HepG2 (cell line): ENCODE results near the gene GLIS2. TPM values are rescaled to one million over a fixed set of nuclear protein-coding genes. Genes with fewer than 3 reads are reported as not detected.

Source experiments
- AFF4 ChIP-seq: sonication (generic); formaldehyde crosslinking; IDR thresholded peaks from 2 replicates; pipeline ENCODE4 v1.4.0; 2020; ENCODE audit warnings: missing genetic modification reagents
- BRF2 ChIP-seq: sonication (generic); formaldehyde crosslinking; IDR thresholded peaks from 2 replicates; pipeline ENCODE4 v1.8.1; 2022; ENCODE audit warnings: mild to moderate bottlenecking, missing genetic modification reagents
- FOXK1 ChIP-seq: sonication (generic); formaldehyde crosslinking; IDR thresholded peaks from 2 replicates; pipeline ENCODE4 v1.4.0; 2020; ENCODE audit warnings: low read depth, missing genetic modification reagents, borderline replicate concordance
- HNRNPLL ChIP-seq: fragments of 200-400 bp; formaldehyde crosslinking; IDR thresholded peaks from 2 replicates; pipeline ENCODE4 v1.6.1; 2017; ENCODE audit warnings: mild to moderate bottlenecking, low read depth, low read length; ENCODE audit not compliant: poor library complexity, severe bottlenecking
- ISX ChIP-seq: sonication (generic); formaldehyde crosslinking; conservative IDR thresholded peaks from 2 replicates; pipeline ENCODE4 v1.5.0; 2020; ENCODE audit warnings: missing genetic modification reagents
- KLF12 ChIP-seq: sonication (generic); formaldehyde crosslinking; IDR thresholded peaks from 2 replicates; pipeline ENCODE4 v1.4.0; 2020; ENCODE audit warnings: missing genetic modification reagents, borderline replicate concordance
- ONECUT2 ChIP-seq: sonication (generic); formaldehyde crosslinking; IDR thresholded peaks from 2 replicates; pipeline ENCODE4 v1.4.0; 2020; ENCODE audit warnings: missing genetic modification reagents
- SMAD3 ChIP-seq: sonication (generic); formaldehyde crosslinking; IDR thresholded peaks from 2 replicates; pipeline ENCODE4 v1.4.0; 2020; ENCODE audit warnings: missing genetic modification reagents
- STAG1 ChIP-seq: sonication (generic); formaldehyde crosslinking; IDR thresholded peaks from 2 replicates; pipeline ENCODE4 v1.4.0; 2020; ENCODE audit warnings: missing genetic modification reagents
- YY1 ChIP-seq: IDR thresholded peaks from 2 replicates; pipeline ENCODE4 v1.6.1; 2011; ENCODE audit warnings: low read length, low read depth, moderate library complexity, mild to moderate bottlenecking; ENCODE audit not compliant: insufficient read depth, insufficient replicate concordance
- ZBTB44 ChIP-seq: sonication (generic); formaldehyde crosslinking; IDR thresholded peaks from 2 replicates; pipeline ENCODE4 v1.4.0; 2020; ENCODE audit warnings: missing genetic modification reagents
- ZBTB7B ChIP-seq: sonication (generic); formaldehyde crosslinking; IDR thresholded peaks from 2 replicates; pipeline ENCODE4 v1.4.0; 2020; ENCODE audit warnings: missing genetic modification reagents
- ZNF101 ChIP-seq: sonication (generic); formaldehyde crosslinking; IDR thresholded peaks from 2 replicates; pipeline ENCODE4 v1.4.0; 2020; ENCODE audit warnings: mild to moderate bottlenecking, low read depth, missing genetic modification reagents, borderline replicate concordance
- ZNF264 ChIP-seq: sonication (generic); formaldehyde crosslinking; IDR thresholded peaks from 2 replicates; pipeline ENCODE4 v1.4.0; 2020; ENCODE audit warnings: missing genetic modification reagents
- ZNF574 ChIP-seq: sonication (generic); formaldehyde crosslinking; IDR thresholded peaks from 2 replicates; pipeline ENCODE4 v1.4.0; 2020; ENCODE audit warnings: missing genetic modification reagents
- ZNF607 ChIP-seq: sonication (generic); formaldehyde crosslinking; IDR thresholded peaks from 2 replicates; pipeline ENCODE4 v1.5.1; 2020; ENCODE audit warnings: missing genetic modification reagents, mild to moderate bottlenecking, borderline replicate concordance
- polyA plus RNA-seq, 8 experiments: library from polyadenylated mRNA; depleted of rRNA in 3 of 8; stranded (reverse) in 7 of 8; unstranded in 1 of 8; fragments of >200 nt; fragmentation: Illumina TruSeq in 4 of 8; extraction: Trizol in 4 of 8; gene quantifications; 2 replicates each; pipeline versions ENCODE4 v1.2.1 to v1.2.3, GENCODE V29; 2011 to 2016; ENCODE audit warnings: low read depth in 4 of 8, missing spikeins in 1 of 8, mixed read lengths in 1 of 8; ENCODE audit not compliant: insufficient read depth in 1 of 8
- total RNA-seq, 5 experiments: library from RNA; depleted of rRNA; stranded (reverse); fragments of >200 nt; fragmentation: Illumina TruSeq; extraction: Trizol; gene quantifications; 2 replicates each; pipeline ENCODE4 v1.2.3, GENCODE V29; 2016; ENCODE audit warnings: low read depth in 1 of 5

GLIS2 gene
- total and polyA plus RNA-seq, 2 of the 13 experiments (the other 11 are each of a cell fraction or from before 2014, with no cell fraction given): 0.28 to 0.29 TPM

GRCh38 chr16:4271176-4272113 is 44.4 kb upstream of the GLIS2 start (continued):
- TF ChIP-seq BRF2 (CRISPR knock-in tag) (0 out of 2 replicates have a peak, but pooled peaks have one; percentile 64), FOXK1 (peak; percentile 92), YY1 (peak; percentile 87), STAG1 (peak; percentile 18), ZNF574 (CRISPR knock-in tag) (peak; percentile 97), ZBTB44 (CRISPR knock-in tag) (peak; percentile 72; the same call in 1 of the 2 replicates), SMAD3 (CRISPR knock-in tag) (no peak), ZNF101 (CRISPR knock-in tag) (peak; percentile 70), KLF12 (0 out of 2 replicates have a peak, but pooled peaks have one; percentile 27), HNRNPLL (peak; percentile 31), ZNF607 (peak; percentile 79; the same call in 1 of the 2 replicates), ISX (CRISPR knock-in tag) (no peak; the same call in 1 of the 2 replicates), ONECUT2 (no peak), ZBTB7B (CRISPR knock-in tag) (peak; percentile 36; the same call in 1 of the 2 replicates), AFF4 (CRISPR knock-in tag) (no peak), ZNF264 (CRISPR knock-in tag) (peak; percentile 16)
